Measurements from ENCODE around the gene LOXL1. TPM values are rescaled to one million over a fixed set of nuclear protein-coding genes. Genes with fewer than 3 reads are reported as not detected.

Gene LOXL1
- total RNA-seq, result 1.0 and 1.7 TPM in 2 replicates

DNA sequence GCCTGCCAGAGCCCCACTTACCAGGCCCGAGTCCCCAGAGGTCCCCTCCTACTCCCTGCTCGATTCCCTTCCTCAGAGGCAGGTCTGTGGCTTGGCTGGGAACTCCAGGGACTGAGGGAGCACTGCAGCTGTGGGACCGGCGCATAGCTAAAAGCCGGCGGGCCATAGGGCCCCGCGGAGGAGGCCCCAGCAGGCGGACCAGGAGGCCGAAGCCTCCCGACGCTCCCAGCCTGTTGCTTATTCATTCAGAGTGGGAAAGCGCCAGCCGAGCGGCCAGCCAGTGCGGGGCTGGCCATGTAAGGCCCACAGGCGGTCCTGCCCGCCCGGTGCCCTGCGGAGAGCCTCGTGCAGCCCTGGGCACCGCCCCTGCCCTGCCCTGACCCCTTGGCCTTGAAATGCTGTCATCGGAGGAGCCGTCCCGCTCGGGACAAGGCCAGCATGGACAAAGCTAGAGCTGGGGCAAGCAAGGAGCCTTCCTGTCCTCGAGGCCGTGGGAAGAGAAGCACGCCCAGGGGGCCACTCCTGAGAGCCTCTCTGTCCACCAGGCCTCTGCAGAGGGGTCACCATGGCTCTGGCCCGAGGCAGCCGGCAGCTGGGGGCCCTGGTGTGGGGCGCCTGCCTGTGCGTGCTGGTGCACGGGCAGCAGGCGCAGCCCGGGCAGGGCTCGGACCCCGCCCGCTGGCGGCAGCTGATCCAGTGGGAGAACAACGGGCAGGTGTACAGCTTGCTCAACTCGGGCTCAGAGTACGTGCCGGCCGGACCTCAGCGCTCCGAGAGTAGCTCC lies at the start of gene LOXL1:
Gene LOXL1 (plus strand): TSS at position 244 of the 784 bp plus-strand sequence. CDS start 322 bp downstream, at position 566.
- intact Hi-C loops (cut with micrococcal nuclease), result loop anchor here (1.0 to 2.0 kb wide), 4 partner anchors 29 to 52 kb away; no protein-coding TSS in a partner anchor

GRCh38 chr15:73879426-73879825 lies 46.8 kb upstream of the LOXL1 start:
- intact Hi-C loops (cut with micrococcal nuclease), result no loop called here

DNA sequence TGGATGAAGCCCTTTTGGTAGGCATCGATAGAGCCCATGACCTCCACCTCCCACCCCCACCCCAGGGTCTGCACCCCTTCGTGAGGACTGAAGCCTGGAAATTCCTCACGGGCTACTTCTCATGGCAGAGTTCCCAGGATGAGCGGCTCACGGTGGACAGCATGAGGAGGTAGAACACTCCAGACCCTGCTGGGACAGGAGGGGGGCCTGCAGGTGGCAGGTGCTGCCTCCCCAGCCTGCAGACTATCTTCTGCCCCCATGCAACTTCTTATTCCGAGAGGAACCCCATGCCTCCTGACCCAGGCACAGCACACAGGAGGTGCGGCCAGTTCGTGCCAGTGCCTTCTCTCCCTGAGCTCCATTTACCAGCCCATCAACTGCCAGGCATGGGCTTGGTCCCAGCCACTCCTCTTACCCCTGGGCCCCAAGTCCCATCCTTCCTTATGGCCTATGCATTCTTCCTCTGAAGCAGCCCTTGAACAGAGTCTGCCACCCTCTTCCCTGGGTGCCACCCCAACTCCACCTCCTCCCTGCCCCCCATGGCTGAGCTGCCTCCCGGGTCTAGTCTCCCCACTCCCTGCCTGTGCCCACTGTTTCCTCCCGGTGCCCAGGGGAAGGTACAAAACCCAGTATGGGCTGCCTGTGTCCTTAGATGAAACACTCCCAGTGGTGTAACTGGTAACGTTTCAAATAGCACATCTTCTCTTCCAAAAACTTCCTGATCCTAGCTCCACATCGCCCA lies 44.5 kb upstream of the LOXL1 start:
- intact Hi-C loops (cut with micrococcal nuclease), result no loop called here

- intact Hi-C loops (cut with micrococcal nuclease), result no loop called here
Observed at GRCh38 chr15:73882761-73883419, 43.4 kb upstream of the LOXL1 start.

DNA sequence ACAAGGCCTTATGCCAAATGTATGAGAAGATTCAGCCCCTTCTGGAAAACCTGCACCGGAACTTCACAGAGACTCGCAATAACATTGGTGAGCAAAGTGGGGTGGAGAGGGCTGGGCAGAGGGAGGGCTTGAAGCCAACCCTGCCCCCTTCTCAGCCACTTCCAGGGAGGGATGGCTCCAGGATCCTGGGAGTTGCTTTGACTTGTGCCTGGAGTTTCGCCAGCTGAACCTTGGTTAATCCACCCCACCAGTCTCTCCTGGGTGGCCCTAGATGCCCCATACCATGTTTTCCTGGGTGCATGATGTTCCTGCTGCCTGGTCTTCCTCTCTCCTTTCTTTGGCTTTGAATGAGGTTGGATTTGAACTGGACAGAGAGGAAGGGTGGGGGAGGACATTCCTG lies 42.1 kb upstream of the LOXL1 start:
- intact Hi-C loops (cut with micrococcal nuclease), result no loop called here

DNA sequence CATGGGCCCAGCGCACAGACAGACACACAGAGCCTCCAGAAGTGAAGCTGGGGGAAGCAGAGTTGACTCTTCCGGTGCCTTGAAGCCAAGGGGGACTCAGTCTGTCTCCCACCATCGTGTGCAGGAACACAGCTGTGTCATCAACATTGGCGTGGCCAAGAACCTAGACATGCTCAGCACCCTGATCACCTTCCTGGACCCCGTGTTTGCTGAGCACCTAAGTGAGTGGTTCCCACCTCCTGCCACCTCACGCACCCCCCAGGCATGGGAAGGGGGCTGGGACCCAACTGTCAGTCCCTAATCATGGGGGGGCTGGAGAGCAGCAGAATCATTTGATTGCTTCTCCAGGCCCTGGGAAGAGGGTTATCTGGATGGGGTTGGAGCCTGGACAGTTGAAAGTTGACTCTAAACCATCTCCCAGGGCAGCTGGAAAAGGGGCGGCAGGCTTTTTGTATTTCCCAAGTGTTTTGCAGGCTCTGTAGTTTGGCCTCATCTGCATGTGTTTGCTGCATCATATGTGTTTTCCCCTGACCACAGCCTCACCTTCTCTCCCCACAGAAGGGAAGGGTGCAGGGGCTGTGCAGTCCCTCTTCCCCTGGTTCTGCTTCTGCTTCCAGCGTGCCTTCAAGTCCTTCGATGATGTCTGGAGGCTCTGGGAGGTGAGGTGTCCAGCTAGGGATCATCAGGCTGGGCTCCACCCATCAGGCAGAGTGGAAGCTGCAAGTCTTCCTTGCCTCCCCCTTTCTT lies 40.1 kb upstream of the LOXL1 start:
- intact Hi-C loops (cut with micrococcal nuclease), result no loop called here

DNA sequence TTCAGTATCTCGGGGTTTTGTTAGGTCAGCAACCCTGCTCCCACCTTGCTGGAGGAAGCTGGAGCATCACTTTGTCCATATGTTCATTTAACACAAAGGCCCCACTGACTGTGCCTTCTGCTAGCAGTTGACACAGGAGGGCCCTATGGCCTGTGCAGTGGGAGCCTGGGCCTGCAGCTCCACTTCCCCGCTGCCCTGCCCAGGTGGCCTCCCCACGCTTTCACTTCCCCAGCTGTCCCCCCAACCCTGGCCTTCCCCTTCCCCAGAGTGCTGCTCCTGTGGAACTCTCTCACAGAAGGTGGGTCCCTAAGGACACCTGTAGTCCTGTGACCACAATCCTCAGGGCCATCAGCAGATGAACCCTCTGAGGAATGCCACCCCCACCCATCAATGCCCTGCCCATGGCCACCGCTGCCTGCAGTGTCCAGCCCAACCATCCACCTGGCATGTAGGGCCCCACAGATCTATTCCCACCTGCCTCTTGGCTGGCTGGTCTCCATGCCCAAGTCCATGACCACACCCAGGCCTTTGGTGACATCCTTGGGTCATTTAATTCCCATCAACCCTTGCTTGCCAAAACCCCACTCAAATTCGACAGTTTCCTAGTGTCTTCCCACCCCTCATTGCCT lies 39.4 kb upstream of the LOXL1 start:
- intact Hi-C loops (cut with micrococcal nuclease), result no loop called here

GRCh38 chr15:73887481-73887880 lies 38.8 kb upstream of the LOXL1 start:
- intact Hi-C loops (cut with micrococcal nuclease), result no loop called here

DNA sequence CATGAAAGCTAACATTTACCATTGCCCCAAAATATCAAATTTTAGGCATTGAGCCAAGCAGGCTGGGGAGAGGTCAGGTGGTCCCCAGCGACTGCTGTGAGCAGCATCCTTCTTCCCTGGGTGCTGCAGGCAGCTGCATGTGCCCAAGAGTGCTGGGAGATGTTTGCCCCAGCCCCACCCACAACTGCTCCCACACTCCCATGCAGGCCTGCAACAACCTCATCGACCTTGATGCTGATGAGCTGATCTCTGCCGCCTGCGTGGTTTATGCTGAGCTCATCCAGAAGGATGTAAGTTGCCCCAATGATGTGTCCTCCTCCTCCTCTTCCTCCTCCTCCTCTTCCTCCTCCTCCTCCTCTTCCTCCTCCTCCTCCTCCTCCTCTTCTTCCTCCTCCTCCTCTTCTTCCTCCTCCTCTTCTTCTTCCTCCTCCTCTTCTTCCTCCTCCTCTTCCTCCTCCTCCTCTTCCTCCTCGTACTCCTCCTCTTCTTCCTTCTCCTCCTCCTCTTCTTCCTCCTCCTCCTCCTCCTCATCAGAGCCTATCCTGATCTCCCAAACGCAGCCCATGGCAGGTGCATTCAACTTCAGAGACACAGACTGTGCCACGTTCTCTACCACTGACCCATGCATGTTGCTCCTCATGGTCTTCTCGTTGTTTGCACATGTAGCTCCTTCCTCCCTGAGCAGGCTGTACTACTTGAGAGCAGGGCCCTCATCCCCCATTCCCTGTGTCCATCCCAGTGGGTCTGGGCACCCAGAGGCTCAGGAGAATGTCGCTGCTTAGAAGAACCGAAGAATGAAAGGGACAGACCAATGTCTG lies 37.8 kb upstream of the LOXL1 start:
- intact Hi-C loops (cut with micrococcal nuclease), result no loop called here

DNA sequence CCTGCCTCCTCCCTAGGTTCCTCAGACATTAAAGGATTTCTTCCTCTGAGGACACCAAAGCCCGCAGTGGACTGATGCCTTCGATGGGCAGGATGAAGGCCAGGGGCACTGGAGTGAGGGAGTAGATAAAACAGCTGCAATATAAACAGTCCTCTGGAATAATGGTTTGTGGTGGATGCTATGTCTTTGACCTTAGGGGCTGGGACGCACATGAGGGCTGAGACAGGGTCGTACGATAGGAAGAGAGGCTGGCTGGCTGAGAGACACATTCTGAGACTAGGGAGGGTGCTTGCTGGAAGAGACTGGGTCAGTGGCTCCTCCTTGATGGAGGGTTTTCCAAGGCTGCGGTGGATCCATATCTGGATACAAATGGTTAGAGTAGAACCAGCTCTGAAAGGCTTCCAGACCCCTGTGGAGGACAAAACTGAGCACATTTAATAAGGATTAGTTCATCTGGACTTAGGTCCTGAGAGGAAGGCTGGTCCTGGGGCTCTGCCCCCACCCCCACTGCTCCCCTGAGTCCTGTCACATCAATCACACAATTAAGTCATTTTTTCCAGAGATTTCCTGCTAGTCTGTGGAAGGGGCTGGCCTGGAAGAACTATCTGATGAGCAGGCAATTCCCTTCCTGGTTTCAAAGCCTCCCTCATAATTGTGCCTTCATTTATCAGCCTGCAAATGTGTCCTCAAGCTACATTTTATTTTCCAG lies 37.1 kb upstream of the LOXL1 start:
- intact Hi-C loops (cut with micrococcal nuclease), result no loop called here

DNA sequence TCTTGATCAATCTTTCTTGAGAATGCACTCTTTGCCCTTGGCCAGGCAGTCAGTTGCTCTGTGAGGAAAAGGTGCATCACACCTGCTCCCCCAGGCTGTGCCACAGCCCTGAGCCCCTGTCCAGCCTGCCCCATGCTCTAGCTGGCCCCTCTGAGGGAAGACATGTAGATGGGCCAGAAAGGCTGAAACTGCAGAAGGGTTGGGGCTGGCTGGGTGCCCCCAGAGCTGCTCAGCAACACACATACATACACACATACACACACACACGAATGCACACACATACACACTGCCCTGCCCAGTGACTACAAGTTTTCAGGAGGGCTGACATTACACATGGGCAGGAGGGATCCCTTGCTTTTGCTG lies 36.5 kb upstream of the LOXL1 start:
- intact Hi-C loops (cut with micrococcal nuclease), result no loop called here

DNA sequence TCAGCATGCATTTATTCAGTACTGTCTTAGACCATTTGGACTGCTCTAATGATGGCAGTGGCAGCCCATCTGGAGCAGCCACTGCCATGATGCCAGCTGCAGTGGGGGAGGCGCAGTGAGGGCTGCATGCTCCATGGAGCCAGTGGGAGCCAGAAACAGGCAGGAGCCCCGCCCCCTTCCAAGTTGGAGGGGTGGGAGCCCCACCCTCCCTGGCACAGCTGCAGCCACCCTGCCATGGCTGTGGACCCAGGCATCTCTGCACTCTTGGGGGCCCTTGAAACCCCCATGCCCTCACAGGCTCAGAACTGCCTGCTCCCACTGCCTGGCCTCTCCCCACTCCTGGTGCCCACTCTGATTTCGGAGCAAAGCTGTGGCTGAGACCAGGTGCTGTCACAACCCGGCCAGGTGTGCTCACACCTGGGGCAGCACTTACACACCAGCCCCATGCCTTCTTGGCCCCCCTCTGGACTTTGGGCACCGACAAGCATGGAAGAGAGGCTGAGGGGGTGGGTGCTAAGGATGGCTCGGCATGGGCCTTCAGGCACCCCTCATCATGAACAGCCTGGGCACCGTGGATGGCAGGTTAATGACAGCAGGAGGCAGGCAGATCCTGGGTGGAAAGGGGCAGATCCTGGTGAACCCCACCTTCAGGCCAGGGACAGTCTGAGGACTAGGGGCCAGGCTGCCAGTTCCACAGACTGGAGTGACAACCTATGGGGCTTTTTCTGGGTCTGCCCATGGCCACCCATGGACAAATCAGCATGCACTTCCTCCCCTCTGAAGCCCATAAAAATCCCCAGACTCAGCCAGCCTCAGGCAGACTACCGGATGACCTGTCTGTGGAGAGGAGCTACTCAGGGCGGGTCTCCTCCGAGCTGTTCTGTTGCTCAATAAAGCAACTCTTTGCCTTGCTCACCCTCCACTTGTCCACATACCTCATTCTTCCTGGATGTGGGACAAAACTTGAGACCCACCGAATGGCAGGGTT lies 34.6 kb upstream of the LOXL1 start:
- intact Hi-C loops (cut with micrococcal nuclease), result no loop called here

DNA sequence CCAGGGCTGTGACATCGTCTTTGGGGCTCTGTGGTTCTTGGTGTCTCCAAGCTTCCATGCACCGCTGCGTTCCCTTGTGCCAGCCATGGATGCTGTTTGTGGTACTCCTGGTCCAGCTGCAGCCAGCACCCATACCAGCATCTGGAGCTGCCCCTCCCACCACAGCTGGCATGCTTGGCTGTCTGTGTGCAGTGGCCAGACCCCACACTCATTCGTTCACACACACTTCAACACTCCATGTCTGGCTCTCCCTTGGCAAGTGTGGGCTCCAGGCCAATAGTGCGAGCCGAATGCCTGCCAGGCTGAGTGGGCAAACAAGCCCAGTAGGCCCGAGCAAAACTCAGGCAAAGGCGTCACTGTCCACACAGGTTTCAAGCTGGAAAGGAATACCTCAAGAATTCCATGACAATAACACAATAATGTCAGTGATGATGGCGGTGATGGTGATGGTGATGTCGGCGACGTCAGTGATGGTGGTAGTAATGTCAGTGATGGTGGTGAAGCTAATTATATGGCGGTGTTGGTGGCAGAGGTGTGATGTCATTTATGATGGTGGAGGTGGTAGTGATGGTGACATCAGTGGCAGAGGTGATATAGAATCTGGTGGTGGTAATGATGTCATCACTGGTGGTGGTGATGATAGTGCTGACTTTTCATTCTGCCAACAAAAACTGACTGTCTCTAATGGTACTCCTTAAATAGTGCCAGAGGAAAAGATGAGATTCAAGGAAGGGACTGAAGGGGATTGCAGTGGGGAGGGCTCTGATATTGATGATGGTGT lies 33.6 kb upstream of the LOXL1 start:
- intact Hi-C loops (cut with micrococcal nuclease), result no loop called here

GRCh38 chr15:73894133-73894814 lies 32.0 kb upstream of the LOXL1 start:
- intact Hi-C loops (cut with micrococcal nuclease), result no loop called here

DNA sequence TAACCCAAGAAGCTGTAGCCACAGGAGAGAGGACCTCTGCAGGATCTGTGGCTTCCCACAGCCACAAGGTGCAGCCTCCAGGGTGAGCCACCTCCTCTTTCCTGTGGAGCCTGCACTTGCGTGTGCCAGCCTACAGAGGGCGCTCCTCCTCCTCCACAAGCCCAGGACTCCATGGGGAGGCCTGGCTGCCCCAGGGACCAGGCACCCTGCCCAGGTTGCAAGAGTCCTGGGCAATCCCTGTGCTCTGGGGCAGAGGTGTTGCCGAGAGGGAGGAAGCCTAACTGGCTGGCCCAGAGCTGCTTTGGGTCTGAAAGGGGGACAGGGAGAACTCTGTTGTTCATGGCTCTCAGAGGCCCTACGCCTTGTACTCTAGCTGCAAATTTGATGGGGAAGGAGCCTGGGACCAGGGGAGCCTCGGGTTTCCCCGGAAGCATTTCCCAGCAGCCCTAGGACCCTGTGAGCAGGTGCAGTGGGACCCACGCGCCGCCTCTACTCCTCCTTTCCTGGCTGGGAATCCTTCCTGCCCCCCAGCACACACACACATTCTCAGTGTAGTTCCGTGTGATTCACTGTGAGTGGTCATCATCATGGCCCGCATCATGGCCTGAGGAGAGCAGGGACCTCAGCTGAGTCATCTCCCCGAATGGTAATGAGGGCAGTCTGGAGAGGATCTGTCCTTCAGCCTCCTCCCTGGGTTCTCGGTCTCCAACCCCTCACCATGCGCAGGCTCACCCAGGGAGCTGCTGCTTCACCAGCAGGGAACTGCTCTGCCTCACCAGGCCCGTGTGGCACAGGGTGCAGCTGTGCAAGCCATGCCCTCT lies 28.6 kb upstream of the LOXL1 start:
- intact Hi-C loops (cut with micrococcal nuclease), result loop anchor here (1.0 to 2.0 kb wide), 4 partner anchors 11 to 67 kb away; no protein-coding TSS in a partner anchor

All from T-helper 1 cell treated with Interleukin-12 subunit alpha and Interleukin-12 subunit beta and Interleukin-4 antibody, amounts not matched to agents 30 ng/mL and 1 ng/mL, for 36 hours (primary cell).